Measurements from ENCODE around the gene GAL3ST3.

- TF ChIP-seq CTCF (IDR thresholded peaks at IDR 0.05) (peak; percentile 74 to 86 (median 79)), POLR2A (IDR thresholded peaks at IDR 0.05) (no peak)
Observed at GRCh38 chr11:66045177-66045639, 3.8 kb downstream of the GAL3ST3 start.

Data from uterus (tissue), 2 donors.